ENCODE results near the gene DAGLA. TPM values are rescaled to one million over a fixed set of nuclear protein-coding genes. Genes with fewer than 3 reads are reported as not detected.

The DAGLA gene
- total and polyA plus RNA-seq, 2 donors (not counting 3 experiments of a cell fraction or from before 2014, with no cell fraction given) = 2.5 to 4.7 TPM

DNA sequence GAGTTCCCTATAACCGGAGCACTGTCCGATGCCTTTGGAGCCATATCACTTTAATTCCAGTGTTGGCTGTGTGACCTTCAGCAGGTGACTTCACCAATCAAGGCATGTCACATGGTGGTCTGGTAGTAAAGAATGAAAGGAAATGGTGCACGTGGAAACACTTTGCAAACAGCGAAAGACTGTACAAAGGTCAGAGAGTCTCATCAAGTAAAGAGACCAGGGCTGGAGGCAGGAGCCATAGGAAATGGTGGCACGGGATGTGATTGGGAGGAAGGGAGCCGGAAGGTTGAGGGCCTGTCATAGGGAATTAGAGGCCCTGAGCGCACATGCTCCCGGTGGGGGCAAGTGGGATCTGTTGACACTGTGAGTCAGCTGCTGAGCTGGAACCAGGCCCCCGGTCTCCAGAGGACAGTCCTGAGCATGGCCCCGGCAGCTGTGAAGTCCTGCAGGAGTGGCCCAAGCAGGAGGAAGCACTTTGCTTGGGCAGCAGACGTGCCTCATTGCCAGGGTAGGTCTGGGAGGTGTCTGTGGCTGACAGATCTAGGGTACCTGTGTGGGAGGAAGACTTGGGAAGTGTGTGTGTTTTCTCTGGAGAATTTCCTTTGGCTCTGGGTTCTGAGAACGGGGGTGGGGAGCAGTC, 2.0 kb downstream of the DAGLA start:
- H3K4me2 ChIP-seq (ENCODE audit: insufficient read depth, low read length) = no peak overlapping the region
- peak; percentile 71 for DNase-seq (ENCODE audit: low read depth, low spot score)

More for the DNA sequence above, 2.0 kb downstream of the DAGLA start:
- Histone ChIP-seq H3K9me3 (replicated peaks; ENCODE audit: control insufficient read depth, insufficient read depth, low read length) (no peaks in the 10 kb centered on the region), H3K79me2 (ENCODE audit: control insufficient read depth, insufficient read depth, low read length) (no peaks in the 10 kb centered on the region), H3K4me1 (ENCODE audit: control insufficient read depth, extremely low read depth, insufficient read depth, low read length) (peaks cover 16% of the 10 kb centered on the region), H2AFZ (ENCODE audit: low read depth, low read length) (peak overlapping the region; percentile 1), H3K27me3 (ENCODE audit: control insufficient read depth in 2 of 2, insufficient read depth in 2 of 2, low read length in 2 of 2) (peaks cover 4 to 6% of the 10 kb centered on the region in 2 experiments), H3K9ac (replicated peaks; ENCODE audit: extremely low read depth, insufficient read depth, low read length) (no peak overlapping the region), H3K4me3 (replicated peaks in 1 of 3; ENCODE audit: insufficient read depth in 1 of 3, low read depth in 1 of 3, low read length in 3 of 3) (no peak overlapping the region), H4K20me1 (replicated peaks; ENCODE audit: control insufficient read depth, extremely low read depth, insufficient read depth, low read length) (no peaks in the 10 kb centered on the region), H3K9me1 (replicated peaks; ENCODE audit: control insufficient read depth, extremely low read depth, insufficient read depth, low read length) (no peaks in the 10 kb centered on the region), H3K36me3 (ENCODE audit: control insufficient read depth in 2 of 2, extremely low read depth in 1 of 2, insufficient read depth in 2 of 2, low read length in 2 of 2) (no peaks in the 10 kb centered on the region), H3K27ac (ENCODE audit: insufficient read depth, low read depth, low read length) (peak overlapping the region; percentile 38)
- BruUV-seq (replicated peaks) = no TSS peak
- intact Hi-C loops (cut with micrococcal nuclease) (loop anchor here (2.0 to 5.0 kb wide), 3 partner anchors 15 to 100 kb away; partner anchors contain the start of gene SYT7), dilution Hi-C loops (cut with MboI; ENCODE audit: extremely low pct_ligation_motif_present, low sequenced_read_pairs) (no loop called here)
- peak; percentile 92 for FAIRE-seq
- TF ChIP-seq POLR2AphosphoS5 (IDR thresholded peaks at IDR 0.05; ENCODE audit: insufficient read depth, low read depth, low read length) = peak; percentile 70
- TF ChIP-seq, protein P1, sequence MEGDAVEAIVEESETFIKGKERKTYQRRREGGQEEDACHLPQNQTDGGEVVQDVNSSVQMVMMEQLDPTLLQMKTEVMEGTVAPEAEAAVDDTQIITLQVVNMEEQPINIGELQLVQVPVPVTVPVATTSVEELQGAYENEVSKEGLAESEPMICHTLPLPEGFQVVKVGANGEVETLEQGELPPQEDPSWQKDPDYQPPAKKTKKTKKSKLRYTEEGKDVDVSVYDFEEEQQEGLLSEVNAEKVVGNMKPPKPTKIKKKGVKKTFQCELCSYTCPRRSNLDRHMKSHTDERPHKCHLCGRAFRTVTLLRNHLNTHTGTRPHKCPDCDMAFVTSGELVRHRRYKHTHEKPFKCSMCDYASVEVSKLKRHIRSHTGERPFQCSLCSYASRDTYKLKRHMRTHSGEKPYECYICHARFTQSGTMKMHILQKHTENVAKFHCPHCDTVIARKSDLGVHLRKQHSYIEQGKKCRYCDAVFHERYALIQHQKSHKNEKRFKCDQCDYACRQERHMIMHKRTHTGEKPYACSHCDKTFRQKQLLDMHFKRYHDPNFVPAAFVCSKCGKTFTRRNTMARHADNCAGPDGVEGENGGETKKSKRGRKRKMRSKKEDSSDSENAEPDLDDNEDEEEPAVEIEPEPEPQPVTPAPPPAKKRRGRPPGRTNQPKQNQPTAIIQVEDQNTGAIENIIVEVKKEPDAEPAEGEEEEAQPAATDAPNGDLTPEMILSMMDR (IDR thresholded peaks at IDR 0.05; ENCODE audit: extremely low read depth in 1 of 2, insufficient read depth in 1 of 2, low read depth in 1 of 2, low read length in 2 of 2) = no peak
- TF ChIP-seq EZH2 (IDR thresholded peaks at IDR 0.05; ENCODE audit: borderline replicate concordance, low read depth, low read length, severe bottlenecking) = no peak
- TF ChIP-seq POLR2A (IDR thresholded peaks at IDR 0.05; ENCODE audit: low read depth, low read length) = no peak
- TF ChIP-seq FOS (IDR thresholded peaks at IDR 0.05; ENCODE audit: borderline replicate concordance, insufficient read depth, low read length) = peak; percentile 60
- peak; percentile 39 for TF ChIP-seq MYC (IDR thresholded peaks at IDR 0.05; ENCODE audit: low read depth, low read length)
- TF ChIP-seq, protein P2, sequence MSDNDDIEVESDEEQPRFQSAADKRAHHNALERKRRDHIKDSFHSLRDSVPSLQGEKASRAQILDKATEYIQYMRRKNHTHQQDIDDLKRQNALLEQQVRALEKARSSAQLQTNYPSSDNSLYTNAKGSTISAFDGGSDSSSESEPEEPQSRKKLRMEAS (IDR thresholded peaks at IDR 0.05; ENCODE audit: insufficient read depth, insufficient read length) = peak; percentile 89
- peak; percentile 29 for TF ChIP-seq JUN (IDR thresholded peaks at IDR 0.05; ENCODE audit: borderline replicate concordance, insufficient read depth, insufficient read length, low read depth)
- ChIA-PET CTCF (interaction anchor here (0.6 to 2.8 kb wide), 4 partner anchors 10 to 54 kb away, joined by 3 to 25 read pairs (median 6); no protein-coding TSS in a partner anchor), POLR2A (no interaction called here)

All from endothelial cell of umbilical vein (primary cell).